Fibroblast of skin of right quadriceps (primary cell): Measurements from ENCODE around the gene FBXL13.
"Not testable (repeated sequence)": the region's sequence is repeated elsewhere in the genome, so short reads cannot be mapped to it uniquely, and the experiment has no call there.

Experiments
- DNase-seq: peaks from one replicate; pipeline ENCODE4 v3.0.0-alpha.2; 2013

The FBXL13 gene

DNA sequence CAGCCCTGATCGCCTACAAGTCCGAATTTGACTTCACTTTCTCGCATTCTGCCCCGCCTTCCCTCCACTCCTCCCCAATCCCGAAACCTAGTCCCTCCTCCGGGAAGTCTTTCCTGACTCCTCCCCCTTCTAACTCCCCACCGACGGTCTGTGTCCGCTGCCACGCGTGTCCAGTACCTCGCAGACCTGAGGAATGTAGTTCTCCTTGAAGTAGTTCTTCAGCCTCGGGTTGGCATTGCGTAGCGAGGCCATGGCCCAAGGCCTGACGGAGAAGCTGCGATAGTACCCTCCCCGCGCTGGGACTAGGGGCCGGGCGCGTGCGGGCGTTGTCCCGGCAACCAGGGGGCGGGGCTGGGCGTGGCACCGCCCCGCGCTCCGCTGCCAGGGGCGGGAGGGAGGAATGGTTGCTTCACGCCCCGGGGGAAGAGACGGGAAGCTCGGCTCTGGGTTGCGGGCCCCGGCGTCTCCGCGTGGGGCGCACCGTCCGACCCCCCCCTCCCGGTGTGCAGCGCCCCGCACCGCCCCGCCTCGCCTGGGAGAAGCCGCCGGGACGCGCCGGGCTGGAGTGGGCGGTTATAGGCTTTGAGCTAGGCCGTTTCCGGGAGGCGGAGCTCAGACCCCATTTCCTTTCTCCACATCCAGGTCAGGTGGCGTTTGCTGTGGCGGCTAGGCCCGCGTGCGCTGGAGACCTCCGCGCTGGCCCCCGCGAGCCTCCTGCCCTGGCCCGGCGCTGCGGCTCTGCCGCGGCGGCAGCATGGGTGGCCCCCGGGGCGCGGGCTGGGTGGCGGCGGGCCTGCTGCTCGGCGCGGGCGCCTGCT is at the start of gene FBXL13, which contains the start of gene ARMC10:
TSS of gene FBXL13 (minus strand) at position 278 of the 818 bp plus-strand sequence.
TSS of gene ARMC10 (plus strand) at position 622 of the 818 bp plus-strand sequence. CDS start at position 755, 133 bp downstream.
- peak; percentile 87 for DNase-seq

DNA sequence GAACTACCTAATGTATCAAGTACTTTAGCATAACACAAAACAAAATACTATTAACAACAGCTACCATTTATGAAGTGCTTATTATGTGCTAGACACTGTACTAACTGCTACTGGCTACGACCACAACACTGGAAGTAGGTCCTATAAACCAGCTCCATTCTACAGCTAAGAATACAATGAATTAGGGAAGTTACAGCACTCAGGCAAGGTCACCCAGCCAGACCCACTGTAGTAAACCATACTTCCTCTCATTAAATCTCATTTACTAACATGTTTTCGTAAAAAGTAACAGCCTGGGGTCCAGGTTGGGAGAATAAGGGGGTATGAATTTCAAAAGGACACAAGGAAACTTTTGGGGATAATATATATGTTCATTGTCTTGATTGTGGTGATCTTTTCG is 48.9 kb upstream of the FBXL13 start:
- DNase-seq: no peak

DNA sequence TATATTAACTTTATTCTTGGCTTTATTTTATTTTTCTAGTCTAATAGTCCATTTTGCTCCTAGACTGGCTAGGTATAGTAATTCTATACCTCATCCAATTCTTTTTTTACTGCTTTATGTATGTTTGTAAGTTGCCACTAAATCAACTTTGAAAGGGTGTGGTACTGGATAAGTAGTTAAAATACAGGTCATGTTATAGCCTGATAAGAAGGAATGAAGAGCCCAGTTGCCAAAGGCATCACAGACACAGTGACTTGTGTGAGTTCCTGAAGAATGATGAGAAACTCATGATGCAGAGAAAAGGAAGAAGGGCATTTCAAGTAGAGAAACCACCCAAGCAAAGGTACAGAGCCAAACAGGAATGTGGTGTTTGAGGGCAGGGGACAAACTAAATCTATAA is 47.0 kb upstream of the FBXL13 start:
- DNase-seq: no peak

DNA sequence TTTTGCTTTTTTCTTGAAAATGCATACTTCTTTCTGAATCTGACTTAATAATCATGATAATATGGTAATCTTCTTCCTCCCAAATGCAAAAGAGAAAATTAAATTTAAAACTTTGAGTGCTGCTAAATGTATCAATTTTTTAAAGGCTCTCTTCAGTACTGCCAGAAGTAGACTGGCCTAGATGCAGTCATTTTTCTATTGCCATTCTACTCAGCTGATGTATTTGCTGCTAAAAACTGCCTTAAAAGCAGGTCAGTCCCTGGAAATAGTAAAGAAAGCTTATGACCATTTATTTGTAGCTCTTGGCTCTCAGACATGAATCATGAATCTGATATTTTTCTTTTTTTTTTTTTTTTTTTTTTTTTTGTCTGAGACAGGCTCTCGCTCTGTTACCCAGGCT is 45.8 kb upstream of the FBXL13 start:
- no peak for DNase-seq

DNA sequence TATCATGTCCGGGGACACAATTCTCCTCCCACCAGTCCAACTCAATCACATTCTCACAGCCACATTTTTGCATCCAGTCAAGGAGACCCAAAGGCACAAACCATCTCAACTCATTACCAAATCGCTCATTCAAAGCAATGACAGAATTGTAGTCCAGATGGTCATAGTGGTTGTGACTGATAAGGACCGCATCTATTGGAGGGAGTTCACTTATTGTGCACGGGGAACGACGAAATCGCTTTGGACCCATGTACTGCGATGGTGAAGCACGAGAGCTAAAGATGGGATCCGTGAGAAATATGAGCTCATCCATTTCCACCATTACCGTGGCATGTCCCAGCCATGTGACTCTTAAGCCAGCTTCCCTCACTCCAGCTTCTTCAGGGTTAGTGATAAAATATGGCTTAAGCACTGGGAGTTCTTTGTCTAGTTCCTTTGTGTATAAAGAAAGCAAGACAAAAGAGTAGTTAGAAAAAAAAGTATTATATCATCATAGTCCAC is 45.2 kb upstream of the FBXL13 start:
- DNase-seq: no peak

DNA sequence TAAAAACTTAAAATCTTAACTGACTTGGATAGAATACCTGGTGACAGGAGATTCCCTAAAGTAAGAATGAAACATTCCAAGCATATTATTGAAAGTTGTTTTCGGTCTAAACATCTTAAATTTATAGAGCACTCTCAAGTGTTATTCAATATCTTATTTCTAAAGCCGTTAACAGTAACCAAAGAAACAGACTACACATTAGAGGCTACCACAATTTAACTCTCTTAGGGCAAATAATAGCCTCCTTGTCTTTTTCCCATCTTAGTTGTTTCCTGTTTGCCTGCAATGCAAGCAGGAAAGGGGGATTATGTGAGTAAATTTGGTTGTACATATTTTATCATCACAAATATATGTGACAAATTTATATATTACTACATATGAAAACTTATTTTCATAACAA is 42.9 kb upstream of the FBXL13 start:
- DNase-seq: no peak

DNA sequence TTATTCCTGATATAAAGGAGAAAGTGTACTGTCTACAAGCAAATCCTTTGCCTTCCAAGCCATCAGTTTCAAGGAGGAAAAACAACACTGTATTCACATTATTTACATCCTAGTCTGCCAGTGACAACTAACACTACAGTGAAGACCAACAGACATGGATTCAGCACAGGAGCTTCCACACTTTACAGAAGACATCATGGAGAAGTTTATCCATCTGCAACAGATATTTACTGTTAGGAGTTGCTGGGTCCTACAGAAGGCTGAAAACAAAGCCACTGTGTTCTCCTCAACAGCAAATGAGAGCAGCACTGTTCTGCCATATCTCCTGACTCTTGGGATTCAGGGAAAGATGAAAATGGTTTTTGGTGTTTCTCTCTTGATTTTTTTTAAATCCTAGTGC is 42.4 kb upstream of the FBXL13 start:
- no peak for DNase-seq

DNA sequence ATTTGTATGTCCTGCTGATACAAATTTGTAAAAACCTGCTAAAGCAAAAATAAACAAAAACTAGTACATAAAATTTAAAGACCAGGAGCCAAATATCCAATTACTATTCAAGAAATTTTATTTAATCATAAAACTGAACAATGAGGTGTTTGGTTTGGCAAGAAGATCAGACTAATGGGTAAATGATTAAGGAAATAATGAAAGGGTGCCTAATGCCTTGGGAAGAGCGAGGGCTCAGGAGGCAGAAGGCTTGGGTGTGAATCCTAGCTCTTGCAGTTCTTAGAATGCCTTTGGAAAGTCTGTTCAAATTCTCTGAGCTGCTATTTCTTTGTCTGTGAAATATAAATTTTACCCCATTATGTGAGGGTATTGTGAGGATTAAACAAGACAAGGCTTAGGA is 41.9 kb upstream of the FBXL13 start:
- no peak for DNase-seq

DNA sequence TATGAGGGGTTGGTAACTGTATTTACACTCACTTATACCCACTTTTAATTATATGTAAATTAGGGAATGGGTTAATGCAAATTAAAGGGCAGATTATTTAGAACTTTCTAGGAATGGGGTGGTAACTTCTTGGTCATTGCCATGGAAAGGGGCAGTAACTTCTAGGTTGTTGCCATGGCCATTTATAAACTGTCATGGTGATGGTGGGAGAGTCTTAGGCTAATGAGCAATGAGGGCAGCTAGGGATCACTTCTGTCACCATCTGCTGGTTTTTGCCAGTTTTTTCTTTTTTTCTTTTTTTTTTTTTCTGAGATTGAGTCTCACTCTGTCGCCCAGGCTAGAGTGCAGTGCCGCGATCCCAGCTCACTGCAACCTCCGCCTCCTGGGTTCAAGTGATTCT is 41.2 kb upstream of the FBXL13 start:
- DNase-seq: no peak

DNA sequence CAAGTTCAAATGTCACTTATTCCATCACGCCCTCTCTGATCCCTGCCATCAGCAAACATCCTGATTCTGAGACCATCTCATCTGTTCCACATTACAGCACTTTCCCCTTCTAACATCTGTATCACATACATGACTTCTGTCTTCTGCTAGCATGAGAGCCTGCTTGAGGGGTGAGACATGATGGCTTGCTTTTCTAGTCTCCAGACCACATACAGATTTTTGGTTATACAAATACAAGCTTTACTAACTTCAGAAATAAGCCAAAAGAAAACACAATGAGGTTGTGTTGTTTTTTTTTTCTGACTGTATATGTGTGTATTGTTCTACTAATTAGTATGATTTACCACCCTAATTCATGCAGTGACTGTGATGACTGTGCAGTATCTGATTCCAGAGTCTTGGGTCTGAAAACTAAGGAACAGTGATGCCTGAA is 40.0 kb upstream of the FBXL13 start:
- no peak for DNase-seq

DNA sequence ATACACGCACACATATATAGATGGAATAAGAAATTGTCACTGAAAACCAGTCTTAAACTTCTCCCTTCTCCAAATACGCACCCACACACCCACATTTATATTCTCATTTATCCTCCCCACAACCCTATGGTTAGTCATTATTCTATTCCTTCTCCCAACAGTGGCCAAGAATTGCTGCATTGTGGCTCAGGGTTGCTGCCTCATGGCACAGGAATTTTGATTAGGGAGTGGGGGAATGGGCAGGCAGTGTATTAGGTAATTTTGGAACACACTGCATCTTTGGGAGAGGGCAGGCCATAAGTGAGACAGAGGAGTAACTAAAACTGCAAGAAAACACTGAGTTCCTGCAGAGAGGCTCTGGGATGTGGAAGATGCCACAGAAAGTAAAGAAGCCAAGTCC is 38.6 kb upstream of the FBXL13 start:
- peak; percentile 94 for DNase-seq

DNA sequence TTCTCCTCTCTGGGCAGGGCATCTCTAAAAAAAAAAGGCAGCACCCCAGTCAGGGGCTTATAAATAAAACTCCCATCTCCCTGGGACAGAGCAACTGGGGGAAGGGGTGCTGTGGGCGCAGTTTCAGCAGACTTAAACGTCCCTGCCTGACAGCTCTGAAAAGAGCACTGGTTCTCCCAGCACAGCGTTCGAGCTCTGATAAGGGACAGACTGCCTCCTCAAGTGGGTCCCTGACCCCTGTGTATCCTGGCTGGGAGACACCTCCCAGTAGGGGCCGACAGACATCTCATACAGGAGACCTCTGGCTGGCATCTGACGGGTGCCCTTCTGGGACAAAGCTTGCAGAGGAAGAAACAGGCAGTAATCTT is 32.1 kb upstream of the FBXL13 start:
- not testable (repeated sequence) for DNase-seq

DNA sequence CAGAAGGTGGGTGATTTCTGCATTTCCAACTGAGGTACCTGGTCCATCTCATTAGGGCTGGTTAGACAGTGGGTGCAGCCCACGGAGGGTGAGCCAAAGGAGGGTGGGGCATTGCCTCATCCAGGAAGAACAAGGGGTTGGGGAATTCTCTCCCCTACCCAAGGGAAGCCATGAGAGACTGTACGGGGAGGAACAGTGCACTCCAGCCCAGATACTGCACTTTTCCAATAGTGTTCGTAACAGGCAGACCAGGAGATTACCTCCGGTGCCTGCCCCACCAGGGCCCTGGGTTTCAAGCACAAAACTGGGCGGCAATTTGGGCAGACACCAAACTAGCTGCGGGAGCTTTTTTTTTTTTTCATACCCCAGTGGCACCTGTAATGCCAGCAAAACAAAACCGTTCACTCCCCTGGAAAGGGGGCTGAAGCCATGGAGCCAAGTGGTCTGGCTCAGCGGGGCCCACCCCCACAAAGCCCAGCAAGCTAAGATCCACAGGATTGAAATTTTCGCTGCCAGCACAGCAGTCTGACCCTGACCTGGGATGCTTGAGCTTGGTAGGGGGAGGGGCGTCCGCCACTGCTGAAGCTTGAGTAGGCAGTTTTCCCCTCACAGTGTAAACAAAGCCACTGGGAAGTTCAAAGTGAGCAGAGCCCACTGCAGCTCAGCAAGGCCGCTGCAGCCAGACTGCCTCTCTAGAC is 31.6 kb upstream of the FBXL13 start:
- no peak for DNase-seq

DNA sequence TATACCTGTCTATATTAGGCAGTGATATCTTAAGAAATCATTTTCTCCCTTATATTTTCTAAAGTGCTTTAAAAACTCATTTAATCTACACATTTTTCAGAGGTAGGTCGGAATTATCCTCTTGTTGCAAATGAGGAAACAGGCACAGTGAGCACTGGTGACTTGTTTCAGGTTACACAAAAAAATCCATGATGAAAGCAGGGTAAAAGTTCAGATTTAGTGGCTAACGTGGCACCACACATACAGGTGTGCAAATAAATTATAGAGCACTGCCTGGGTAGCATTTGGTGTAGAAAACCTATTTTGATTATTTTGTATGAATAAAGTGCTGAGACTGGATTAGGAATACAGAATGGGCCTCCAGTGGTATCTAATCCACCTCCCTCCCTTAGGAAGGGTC is 26.9 kb upstream of the FBXL13 start:
- DNase-seq: no peak

DNA sequence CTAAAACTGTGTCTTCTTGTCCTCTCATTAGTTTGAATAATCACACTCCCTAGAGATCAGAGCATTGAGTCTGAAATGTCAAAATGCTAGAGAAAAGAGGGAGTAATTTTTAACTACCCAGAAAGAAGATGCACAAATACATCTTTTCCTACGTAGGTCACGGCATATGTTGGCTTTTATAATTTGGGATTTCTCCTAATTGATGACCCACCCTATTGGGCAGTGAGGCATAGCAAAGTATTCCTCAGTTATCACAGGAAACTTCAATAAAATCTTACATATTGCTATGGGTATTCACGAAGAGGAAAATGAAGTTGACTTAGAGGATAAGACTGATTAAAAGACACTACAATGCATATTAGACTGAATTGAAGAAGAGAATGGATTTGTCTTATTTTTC is 25.8 kb upstream of the FBXL13 start:
- DNase-seq: no peak

DNA sequence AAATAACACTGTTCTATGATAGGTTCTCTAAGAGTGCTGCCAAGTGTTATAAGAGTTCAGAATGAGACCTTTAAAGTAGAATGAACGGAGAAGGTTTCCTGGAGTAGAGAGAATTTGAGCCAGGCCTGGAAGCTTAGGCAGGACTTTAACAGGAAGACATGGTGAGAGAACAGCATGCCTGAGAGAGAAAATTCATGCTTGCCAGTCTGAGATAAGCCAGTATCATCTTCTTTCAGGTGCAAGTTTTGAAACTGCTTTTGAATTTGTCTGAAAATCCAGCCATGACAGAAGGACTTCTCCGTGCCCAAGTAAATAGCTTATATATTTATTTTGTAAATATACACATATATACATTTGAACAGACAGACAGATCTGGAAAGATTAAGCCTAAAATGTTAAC is 22.4 kb upstream of the FBXL13 start:
- DNase-seq: no peak

DNA sequence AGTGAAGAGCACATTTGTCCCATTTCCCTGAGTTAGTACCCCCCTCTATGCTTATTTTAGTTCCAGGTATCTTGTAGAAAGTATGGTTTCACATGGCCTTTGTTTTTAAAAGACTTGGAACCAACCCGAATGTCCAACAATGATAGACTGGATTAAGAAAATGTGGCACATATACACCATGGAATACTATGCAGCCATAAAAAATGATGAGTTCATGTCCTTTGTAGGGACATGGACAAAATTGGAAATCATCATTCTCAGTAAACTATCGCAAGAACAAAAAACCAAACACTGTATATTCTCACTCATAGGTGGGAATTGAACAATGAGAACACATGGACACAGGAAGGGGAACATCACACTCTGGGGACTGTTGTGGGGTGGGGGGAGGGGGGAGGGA is 21.0 kb upstream of the FBXL13 start:
- DNase-seq: not testable (repeated sequence)

DNA sequence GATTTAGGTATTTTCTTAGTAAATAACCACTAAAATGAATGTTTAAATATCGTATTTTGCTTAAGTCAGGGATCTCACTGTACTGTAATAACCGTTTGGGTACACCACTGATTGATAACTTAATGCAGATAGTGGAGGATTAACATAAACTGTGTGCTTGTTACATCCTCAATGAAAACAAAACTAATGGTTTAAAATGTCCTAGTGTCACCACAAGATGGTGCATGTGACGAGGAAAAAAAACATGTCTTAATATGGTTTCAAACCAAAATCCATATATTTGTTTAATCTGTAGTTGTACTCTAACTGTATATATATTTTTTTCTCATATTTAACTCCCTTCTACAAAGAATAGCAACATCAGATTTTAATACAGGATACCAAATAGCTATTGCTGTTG is 19.5 kb upstream of the FBXL13 start:
- DNase-seq: no peak

DNA sequence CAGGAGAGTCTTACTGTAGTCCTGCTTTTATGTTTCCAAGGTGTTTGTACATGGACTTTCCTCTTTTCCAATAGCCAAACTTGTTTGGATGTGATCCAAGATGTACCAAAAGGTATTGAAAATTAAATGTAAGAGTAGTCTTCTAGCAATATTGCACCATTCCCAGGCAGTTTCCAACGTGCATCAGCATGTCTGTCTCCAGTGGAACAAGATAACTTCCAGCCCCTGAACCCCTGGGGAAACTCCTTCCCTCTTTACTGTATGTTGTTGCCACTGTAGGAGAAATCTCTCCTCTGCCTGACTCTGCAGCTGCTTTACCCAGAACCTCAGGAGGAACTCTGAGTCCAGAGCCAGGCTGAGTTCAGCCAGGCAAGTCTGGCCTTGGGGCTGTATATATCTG is 18.8 kb upstream of the FBXL13 start:
- no peak for DNase-seq

DNA sequence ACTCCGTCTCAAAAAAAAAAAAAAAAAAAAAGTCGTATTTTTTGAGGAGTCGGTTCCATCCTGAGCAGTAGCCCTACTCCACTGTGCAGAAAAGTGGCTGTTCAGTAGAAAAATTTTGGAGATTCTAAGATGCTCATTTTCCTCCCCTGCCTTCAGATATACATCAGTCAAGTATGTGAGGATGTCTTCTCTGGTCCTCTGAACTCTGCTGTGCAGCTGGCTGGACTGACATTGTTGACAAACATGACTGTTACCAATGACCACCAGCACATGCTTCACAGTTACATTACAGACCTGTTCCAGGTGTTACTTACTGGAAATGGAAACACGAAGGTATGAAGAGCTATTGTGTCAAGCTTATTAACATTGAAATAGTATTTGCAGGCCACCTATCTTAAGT is 17.7 kb upstream of the FBXL13 start:
- not testable (repeated sequence) for DNase-seq

DNA sequence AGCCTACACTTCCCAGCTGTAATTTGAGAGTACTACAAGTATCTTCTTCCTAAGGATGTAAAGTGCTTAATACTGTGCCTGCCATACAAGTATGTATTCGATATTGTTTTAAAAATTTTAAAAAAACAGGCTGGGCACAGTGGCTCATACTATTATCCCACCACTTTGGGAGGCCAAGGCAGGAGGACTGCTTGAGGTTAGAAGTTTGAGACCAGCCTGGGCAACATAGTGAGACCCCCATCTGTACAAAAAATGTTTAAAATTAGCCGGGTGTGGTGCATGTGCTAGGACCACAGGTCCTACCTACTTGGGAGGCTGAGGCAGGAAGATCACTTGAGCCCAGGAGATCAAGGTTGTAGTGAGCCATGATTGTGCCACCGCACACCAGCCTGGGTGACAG is 8.6 kb upstream of the FBXL13 start:
- no peak for DNase-seq

DNA sequence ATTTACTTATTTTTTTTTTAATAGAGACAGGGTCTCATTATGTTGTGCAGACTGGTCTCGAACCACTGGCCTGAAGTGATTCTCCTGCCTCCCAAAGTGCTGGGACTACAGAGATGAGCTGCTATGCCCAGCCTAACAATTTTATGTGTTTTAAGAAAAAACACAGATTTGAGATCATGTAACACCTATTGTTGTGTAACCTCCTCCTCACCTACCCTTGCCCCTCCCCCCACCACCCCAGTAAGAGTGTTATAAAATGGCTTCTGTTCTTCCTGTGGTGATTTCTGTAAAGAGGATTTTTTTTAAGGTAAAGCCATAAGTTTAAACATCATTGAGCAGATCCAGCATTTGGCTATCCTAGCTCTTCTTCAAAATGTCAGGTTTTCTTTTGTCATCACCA is 7.9 kb upstream of the FBXL13 start:
- no peak for DNase-seq

DNA sequence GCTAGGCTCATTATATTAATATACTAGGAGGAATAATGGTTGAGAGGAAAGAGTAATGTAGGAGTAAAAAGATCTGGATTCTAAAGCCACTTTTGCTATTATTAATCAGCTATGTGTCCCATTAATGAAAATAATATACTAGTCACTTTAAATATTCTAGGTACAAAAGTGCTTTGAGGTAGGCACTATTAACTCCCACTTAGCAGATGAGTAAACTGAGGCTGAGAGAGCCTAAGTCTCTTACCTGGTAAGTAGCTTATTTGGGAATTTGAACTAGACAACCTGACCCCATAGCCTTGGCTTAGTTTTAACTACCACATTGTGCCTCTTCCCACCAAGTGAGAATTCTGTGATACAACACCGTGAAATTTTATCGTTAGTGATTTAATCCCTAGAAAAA is 6.3 kb upstream of the FBXL13 start:
- no peak for DNase-seq

DNA sequence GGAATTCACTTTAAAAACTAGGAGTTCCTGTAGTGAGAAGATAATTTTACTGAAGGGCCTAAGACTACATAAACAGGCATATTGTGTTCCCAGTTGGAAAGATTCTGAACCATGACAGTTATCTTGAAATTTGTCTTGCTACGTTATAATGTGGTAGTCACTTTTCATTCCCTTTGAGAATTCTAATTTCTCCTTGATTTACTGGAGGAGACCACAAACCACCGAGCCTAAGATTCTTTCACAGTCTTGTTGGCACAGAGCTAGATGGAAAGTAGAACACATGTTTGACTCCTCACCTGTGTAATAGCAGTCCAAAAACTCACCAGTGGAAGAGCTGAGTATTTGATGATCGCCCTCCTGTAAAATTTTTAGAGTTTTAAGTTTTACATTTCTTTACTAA is 5.2 kb upstream of the FBXL13 start:
- no peak for DNase-seq
